ENCODE data around the gene MNAT1.
"Not testable (repeated sequence)": the region's sequence is repeated elsewhere in the genome, so short reads cannot be mapped to it uniquely, and the experiment has no call there.

The MNAT1 gene

DNA sequence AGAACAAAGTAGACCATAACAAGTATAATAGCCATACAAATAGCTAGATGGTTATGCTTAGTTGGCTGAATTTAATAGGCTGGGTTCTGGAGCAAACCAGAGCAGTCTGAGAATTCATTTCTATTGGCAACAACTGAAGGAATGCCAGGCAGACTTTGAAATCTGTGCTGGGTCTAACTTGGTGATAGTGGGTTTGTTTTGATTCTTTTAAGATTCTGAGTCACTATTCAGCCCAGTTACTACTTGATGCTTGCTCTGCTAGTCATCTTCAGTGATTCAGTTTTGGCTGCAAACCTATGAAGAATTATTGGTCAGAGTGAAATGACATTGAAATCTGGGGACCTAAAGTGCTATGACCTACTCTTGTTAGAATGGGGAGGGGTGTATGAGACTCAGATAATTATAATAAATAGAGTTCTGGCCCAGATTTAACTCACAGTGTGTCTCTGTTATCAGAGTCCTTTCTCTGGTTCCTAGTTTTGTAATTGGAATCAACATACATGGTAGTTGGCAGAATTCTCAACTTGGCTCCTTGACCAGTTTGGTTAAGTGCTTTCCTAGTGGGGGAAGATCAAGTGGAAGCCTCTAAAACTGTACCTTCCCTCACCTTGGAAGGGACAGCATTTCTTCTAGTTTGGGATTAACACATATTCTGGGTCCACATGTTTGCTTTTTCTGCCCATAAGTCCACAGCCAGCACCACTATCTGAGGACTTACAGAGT is 43.5 kb downstream of the MNAT1 start:
- H3K4me3 ChIP-seq (replicated peaks; ENCODE audit: low read depth, low read length), result no peak overlapping the region
- TF ChIP-seq, protein P1, sequence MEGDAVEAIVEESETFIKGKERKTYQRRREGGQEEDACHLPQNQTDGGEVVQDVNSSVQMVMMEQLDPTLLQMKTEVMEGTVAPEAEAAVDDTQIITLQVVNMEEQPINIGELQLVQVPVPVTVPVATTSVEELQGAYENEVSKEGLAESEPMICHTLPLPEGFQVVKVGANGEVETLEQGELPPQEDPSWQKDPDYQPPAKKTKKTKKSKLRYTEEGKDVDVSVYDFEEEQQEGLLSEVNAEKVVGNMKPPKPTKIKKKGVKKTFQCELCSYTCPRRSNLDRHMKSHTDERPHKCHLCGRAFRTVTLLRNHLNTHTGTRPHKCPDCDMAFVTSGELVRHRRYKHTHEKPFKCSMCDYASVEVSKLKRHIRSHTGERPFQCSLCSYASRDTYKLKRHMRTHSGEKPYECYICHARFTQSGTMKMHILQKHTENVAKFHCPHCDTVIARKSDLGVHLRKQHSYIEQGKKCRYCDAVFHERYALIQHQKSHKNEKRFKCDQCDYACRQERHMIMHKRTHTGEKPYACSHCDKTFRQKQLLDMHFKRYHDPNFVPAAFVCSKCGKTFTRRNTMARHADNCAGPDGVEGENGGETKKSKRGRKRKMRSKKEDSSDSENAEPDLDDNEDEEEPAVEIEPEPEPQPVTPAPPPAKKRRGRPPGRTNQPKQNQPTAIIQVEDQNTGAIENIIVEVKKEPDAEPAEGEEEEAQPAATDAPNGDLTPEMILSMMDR (IDR thresholded peaks at IDR 0.05; ENCODE audit: low read length, missing control alignments), result no peak
- DNase-seq (ENCODE audit: low read depth), result peak; percentile 65

DNA sequence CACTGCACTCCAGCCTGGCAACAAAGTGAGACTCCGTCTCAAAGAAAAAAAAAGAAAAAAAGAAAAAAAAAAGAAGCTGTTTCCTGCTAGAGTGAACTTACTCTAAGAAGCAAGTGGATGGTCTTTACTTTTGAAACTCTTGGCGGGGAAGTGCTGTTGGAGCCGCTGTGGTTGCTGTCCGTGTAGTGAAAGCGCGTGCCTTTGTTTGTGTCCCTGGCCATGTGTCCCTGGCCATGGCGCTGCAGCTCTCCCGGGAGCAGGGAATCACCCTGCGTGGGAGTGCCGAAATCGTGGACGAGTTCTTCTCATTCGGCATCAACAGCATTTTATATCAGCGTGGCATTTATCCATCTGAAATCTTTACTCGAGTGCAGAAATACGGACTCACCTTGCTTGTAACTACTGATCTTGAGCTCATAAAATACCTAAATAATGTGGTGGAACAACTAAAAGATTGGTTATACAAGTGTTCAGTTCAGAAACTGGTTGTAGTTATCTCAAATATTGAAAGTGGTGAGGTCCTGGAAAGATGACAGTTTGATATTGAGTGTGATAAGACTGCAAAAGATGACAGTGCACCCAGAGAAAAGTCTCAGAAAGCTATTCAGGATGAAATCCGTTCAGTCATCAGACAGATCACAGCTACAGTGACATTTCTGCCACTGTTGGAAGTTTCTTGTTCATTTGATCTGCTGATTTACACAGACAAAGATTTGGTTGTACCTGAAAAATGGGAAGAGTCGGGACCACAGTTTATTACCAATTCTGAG is 45.4 kb downstream of the MNAT1 start:
- not testable (repeated sequence) for DNase-seq (ENCODE audit: low read depth); H3K4me3 ChIP-seq (replicated peaks; ENCODE audit: low read depth, low read length)

DNA sequence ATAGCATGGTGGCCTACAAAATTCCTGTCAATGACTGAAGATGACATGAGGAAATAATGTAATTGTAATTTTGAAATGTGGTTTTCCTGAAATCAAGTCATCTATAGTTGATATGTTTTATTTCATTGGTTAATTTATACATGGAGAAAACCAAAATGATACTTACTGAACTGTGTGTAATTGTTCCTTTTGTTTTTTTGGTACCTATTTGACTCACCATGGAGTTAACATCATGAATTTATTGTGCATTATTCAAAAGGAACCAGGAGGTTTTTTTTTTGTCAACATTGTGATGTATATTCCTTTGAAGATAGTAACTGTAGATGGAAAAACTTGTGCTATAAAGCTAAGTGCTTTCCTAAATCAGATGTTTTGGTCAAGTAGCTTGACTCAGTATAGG is 46.0 kb downstream of the MNAT1 start:
- not testable (repeated sequence) for DNase-seq (ENCODE audit: low read depth); H3K4me3 ChIP-seq (replicated peaks; ENCODE audit: low read depth, low read length)

DNA sequence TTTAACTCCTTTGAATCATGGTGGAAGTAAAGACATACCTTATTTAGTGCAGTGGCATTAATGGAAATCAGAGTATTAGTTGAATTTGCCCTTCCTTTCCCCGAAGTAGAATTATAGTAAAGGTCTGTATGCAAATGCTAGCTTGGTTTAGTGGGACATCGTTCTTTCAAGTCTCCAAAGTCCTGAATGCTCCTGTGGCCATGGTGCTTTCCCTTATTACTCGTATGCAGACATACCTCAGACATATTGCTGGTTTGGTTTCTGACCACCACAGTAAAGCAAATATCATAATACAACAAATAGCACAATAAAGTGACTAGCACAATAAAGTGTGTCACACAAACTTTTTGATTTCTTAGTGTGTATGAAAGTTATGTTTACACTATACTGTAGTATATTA is 52.3 kb downstream of the MNAT1 start:
- DNase-seq (ENCODE audit: low read depth), result no peak
- no peak overlapping the region for H3K4me3 ChIP-seq (replicated peaks; ENCODE audit: low read depth, low read length)
- TF ChIP-seq, protein P1 (IDR thresholded peaks at IDR 0.05; ENCODE audit: low read length, missing control alignments), result no peak

DNA sequence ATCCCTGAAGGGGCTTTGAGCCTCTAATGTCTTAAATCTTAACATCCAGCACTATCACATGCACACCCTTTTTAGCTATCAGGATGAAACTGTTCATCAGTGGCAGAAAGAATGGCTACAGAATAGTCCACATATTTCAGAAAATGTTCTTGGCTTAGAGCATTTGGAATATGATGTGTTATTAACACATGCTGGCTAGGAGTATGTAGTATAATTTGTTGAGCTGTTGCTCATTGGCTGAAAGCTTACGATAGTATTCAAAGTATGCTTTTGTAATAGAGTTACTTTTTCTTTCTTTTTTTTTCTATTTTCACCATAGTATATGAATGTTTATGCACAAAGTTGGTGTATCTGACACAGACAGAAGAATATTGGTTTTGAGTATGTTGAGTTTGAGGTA is 55.1 kb downstream of the MNAT1 start:
- DNase-seq (ENCODE audit: low read depth), result no peak
- TF ChIP-seq, protein P1 (IDR thresholded peaks at IDR 0.05; ENCODE audit: low read length, missing control alignments), result no peak
- no peak overlapping the region for H3K4me3 ChIP-seq (replicated peaks; ENCODE audit: low read depth, low read length)

DNA sequence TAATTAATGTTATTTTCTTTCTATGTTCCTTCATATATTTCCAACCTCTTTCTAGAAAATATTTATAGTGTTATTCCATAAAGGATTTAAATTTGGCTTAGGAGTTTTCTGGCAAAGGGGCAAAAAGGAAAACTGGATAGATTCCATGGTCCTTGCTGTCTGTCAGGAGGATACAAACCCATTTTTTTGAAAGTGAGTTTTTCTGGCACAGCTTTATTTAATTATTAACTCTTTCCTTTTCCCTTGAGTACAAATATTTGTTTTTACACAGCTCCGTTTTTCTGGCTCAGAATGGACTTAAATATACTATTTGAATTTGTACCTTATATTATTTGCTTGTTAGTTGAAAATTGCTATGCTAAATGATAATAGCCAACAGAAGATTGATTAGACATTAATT is 56.3 kb downstream of the MNAT1 start:
- TF ChIP-seq, protein P1 (IDR thresholded peaks at IDR 0.05; ENCODE audit: low read length, missing control alignments), result no peak
- no peak overlapping the region for H3K4me3 ChIP-seq (replicated peaks; ENCODE audit: low read depth, low read length)
- no peak for DNase-seq (ENCODE audit: low read depth)

DNA sequence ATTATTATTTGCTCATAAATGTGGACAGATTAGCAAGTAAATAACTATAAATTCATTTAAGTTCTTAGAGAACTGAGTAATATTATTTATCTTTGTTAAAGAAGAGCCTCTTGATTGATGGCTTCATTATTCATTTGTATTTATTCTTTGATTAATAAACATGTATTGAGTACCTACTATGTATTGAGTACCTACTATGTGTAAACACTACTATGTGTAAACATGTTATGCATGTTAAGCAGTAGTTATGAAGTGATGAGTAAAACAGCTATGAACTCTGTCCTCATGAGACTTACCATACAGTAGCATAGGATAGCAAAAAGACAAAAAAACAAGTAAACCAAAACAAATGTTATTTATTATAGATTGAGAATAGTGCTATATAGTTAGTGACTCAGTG is 61.9 kb downstream of the MNAT1 start:
- no peak for DNase-seq (ENCODE audit: low read depth)
- TF ChIP-seq, protein P1 (IDR thresholded peaks at IDR 0.05; ENCODE audit: low read length, missing control alignments), result no peak
- H3K4me3 ChIP-seq (replicated peaks; ENCODE audit: low read depth, low read length), result no peak overlapping the region

DNA sequence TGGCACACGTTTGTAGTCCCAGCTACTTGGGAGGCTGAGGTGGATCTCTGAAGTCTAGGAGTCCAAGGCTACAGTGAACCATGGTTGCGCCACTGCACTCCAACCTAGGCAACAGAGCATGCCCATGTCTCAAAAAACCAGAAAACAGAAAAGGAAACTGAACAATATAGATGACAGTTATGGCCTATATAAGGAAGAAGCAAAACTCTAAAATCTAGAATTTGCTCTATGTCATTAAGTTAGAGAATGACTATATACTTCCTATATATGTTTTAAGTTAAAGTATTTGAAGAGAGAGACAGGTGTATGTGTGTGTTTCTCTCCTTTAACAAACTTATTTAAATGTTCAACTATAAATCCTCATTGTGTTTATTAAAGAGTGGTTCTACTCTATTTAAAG is 65.8 kb downstream of the MNAT1 start:
- H3K4me3 ChIP-seq (replicated peaks; ENCODE audit: low read depth, low read length), result no peak overlapping the region
- DNase-seq (ENCODE audit: low read depth), result no peak
- TF ChIP-seq, protein P1 (IDR thresholded peaks at IDR 0.05; ENCODE audit: low read length, missing control alignments), result no peak
